GM21619 (cell line): Measurements from ENCODE around the gene ANKS4B.
A peak's percentile ranks its signal among the peaks of the same experiment; 100 is the strongest.
"Not testable (repeated sequence)": the region's sequence is repeated elsewhere in the genome, so short reads cannot be mapped to it uniquely, and the experiment has no call there.

ENCODE experiments used
- ATAC-seq: cut with Tn5 transposase; IDR thresholded peaks from one replicate; pipeline ENCODE4 v1.9.1; 2021; ENCODE audit not compliant: unreplicated experiment

ANKS4B gene

DNA sequence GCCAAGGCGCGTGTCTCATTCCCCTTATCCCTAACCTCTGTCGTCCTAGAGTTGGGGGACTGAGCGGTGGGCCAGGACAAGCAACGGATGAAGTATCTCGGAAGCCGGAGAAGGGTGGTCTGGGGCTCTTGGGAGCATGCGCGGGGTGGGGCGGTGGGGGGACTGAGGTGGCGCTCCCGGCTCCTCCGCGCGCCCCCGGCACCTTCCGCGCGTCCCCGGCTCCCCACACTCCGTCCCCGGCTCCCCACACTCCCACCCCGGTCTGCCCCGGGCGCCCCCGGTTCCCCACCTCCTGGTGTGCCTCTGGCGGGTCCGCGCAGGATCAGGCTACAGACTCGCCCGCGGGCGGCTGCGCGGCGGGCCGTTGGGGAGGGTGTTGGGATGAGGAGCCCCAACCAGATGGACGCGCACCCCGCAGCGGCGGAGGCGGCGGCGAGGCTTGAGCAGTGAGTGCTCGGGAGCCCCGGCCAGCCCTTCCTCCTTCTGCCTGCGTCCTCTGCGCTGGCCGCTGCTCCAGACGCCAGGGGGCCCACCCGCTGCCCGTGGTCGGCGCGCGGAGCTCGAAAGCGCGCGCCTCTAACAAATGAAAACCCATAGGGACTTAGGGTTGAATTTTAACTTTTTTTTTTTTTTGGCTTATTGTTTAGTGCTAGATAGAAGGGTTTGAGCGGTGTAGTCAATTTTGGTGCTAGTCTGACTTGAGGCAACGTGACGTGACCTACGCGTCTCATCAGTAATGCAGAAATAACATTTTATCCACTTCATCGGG is 50.2 kb downstream of the ANKS4B start:
- no peak for ATAC-seq

DNA sequence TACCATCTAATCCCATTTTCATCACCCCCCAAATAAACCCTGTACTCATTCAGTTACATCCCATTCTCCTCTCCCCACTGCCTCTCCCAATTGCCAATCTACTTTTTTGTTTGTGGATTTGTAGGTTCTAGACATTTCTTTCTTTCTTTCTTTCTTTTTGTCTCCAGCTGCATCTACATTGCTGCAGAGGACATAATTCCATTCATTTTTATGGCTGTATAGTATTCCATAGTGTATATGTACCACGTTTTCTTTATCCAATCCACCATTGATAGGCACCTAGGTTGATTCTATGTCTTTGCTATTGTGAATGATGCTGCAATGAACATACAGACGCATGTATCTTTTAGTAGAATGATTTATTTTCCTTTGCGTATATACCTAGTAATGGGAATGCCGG is 50.9 kb downstream of the ANKS4B start:
- ATAC-seq, result no peak

DNA sequence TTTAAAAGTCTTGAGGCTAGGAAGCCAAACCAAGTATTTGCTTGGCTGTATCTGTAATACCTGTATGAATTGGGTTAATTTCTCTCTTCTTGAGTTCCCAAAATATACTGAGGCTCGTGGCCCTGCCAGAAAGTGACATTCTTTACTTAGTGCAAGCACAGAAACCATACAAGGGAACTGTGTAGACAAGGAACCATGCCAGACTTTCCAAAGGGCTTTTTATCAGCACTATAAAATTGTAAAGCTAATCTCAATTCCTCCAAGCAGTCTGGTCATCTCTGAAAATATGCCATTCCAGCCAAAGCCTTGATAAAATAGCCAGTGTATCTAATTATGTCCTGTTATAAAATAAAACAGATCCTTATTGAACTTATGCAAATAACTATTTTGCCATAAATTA is 51.8 kb downstream of the ANKS4B start:
- ATAC-seq, result no peak

DNA sequence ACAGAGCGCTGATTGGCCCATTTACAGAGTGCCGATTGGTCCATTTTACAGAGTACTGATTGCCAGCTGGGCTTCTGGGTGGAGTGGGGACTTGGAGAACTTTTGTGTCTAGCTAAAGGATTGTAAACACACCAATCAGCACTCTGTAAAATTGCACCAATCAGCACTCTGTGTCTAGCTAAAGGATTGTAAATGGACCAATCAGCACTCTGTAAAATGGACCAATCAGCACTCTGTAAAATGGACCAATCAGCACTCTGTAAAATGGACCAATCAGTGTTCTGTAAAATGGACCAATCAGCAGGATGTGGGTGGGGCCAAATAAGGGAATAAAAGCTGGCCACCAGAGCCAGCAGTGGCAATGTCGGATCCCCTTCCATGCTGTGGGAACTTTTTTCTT is 56.3 kb downstream of the ANKS4B start:
- ATAC-seq, result not testable (repeated sequence)

DNA sequence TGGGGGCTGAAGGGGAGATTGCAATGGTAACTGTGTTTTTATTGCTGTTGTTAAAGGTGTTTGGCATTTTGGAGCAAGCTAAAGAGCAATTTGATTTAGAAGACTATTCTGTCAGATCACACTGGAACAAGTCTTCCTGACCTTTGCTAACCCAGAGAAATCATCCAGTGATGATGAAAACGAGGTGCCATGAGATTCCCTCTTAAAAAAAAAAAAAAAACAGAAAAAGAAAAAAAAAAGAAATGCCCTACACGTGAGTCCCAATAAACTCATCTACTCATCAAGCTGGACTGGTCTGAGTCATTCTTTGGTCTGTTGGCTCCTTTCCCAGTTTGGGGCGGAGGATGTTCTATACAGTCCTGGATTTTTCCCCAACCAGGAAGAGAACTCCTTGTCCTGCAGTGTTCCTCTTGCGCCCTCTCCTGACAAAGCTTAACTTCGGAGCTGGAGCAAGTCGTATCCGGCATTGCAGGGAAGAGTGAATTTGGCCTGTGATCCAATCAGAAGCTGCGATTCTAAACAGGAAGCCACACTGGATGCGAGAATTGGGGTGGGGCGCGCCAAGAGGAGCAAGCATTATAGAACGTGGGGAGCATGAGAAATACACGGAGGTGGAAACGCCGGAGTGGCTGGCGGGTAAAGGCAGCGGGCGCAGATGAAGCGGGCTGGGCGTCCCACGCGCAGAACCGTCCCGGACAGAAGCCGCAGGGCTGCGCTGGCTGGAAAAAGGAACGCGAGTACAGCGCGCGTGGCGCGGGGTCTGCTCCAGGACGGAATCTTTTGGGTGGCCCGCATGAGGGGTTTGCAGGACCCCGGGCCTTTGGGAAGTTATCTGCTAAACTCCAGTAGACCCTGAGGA is 67.0 kb downstream of the ANKS4B start:
- peak; percentile 57 for ATAC-seq

DNA sequence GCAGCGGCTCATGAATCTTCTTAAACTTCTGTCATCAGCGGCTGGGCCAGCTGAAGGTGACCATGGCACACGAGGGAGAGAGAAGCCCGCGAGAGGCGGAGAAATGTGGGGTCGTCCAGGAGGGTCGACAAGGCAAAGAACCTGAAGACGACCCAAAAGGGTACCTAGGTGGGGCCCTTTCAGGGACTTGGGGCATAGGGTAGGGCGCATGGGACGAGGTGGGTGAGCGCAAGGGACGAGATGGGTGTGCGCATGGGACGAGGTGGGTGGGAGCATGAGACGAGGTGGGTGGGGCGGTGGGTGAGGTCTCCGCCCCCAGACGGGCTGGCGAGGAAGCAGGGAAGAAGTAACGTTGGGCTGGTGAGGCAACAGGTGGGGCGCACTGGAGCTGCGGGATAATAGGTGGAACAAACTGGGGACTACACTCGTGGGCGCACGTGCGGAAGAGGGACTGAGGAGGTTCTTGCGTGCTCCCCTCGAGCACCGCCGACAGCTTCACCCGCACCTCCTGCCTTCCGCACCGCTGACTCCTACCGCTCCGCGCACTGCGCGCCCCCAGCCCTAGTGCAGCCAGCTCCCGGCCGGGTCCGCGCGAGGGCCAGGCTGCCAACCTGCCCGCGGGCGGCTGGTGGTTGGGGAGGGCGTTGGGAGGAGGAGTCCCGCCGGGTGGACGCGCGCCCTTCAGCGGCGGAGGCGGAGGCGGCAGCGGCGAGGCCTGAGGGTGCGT is 67.8 kb downstream of the ANKS4B start:
- peak; percentile 56 for ATAC-seq

DNA sequence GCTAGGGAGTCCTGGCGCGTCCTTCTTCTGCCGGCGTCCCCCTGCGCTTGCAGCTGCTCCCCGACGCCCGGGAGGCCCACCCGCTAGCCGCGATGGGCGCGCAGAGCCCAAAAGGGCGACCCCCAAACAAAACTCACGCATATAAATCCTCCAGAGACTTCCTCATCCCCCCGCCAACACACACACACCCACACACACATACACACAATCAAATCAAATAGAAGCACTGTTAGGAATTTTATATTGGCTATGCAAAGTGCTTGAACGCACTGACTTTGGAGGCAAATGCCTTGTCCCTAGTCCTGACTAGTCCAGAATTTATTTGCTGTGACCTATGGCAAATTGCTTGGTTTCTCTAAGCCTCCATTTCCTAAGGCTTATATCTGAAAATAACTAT is 68.4 kb downstream of the ANKS4B start:
- ATAC-seq, result no peak

DNA sequence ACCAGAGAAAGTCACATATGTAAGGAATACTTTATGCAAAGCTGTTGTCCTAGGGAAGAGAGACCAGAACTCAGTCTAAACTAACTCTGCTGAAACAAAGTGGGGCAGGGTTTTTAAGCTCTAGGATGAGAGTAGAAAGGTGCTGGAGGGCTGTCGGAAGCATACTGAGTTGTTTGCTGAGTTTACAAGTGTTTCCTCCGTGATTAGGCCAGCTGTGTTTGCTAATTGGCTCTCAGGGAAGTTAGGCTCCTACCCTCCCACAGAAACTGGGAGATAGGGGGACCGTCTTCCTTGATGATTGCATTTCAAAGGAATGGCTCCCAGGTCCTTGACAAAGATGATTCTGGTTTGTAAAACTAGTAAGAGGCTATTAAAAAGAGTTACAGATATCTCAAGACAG is 69.0 kb downstream of the ANKS4B start:
- ATAC-seq, result no peak

DNA sequence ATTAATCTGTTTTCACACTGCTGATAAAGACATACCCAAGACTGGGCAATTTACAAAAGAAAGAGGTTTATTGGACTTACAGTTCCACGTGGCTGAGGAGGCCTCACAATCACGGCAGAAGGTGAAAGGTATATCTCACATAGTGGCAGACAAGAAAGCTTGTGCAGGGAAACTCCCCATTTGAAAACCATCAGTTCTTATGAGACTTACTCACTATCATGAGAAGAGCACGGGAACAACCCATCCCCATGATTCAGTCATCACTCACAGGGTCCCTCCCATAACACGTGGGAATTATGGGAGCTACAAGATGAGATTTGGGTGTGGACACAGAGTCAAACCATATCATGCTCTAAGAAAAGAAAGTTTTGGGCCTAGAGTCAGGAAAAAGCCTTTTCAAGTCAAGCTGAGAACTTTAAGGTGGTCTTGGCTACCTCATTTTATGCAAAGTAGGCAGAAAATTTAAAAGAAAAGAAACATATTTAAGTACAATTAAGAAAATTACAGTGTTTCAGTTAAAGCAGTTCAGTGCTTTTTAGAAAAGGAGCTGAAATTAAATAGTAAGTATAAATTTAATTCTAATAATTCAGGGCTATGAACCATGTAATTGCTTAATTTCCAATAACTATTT is 69.5 kb downstream of the ANKS4B start:
- no peak for ATAC-seq
